Mesothelial cell of epicardium (in vitro differentiated cells): Measurements from ENCODE around the gene PLPPR4. TPM values are rescaled to one million over a fixed set of nuclear protein-coding genes. Genes with fewer than 3 reads are reported as not detected.
A peak's percentile ranks its signal among the peaks of the same experiment; 100 is the strongest.
"Not testable (repeated sequence)": the region's sequence is repeated elsewhere in the genome, so short reads cannot be mapped to it uniquely, and the experiment has no call there.

Source experiments
- DNase-seq, 2 experiments: peaks; one replicate each; pipeline ENCODE4 v3.0.0; 2021; ENCODE audit warnings: low spot score in 2 of 2; ENCODE audit not compliant: unreplicated experiment in 2 of 2
- H3K27ac Mint-ChIP-seq: 2 replicates; pipeline ENCODE4 v1.8.0; 2021; ENCODE audit warnings: mixed read lengths
- H3K27me3 Mint-ChIP-seq: 2 replicates; pipeline ENCODE4 v1.8.0; 2021; ENCODE audit warnings: low read depth, mixed read lengths
- H3K36me3 Mint-ChIP-seq: 2 replicates; pipeline ENCODE4 v1.8.0; 2021; ENCODE audit warnings: mixed read lengths
- H3K4me1 Mint-ChIP-seq: 2 replicates; pipeline ENCODE4 v1.8.0; 2021; ENCODE audit warnings: mixed read lengths
- H3K4me3 Mint-ChIP-seq: 2 replicates; pipeline ENCODE4 v1.8.0; 2021; ENCODE audit warnings: mild to moderate bottlenecking, moderate library complexity, mixed read lengths
- H3K9me3 Mint-ChIP-seq: 2 replicates; pipeline ENCODE4 v1.8.0; 2021; ENCODE audit warnings: mixed read lengths
- total RNA-seq: library from RNA; stranded (reverse); gene quantifications from 3 replicates; pipeline ENCODE4 v1.2.1, GENCODE V29; 2021
- TF ChIP-seq, protein P1 (sequence below): fragments of 200-600 bp; sonication (generic); IDR thresholded peaks from one replicate; pipeline ENCODE4 v1.5.0; 2021; ENCODE audit warnings: antibody characterized with exemption; ENCODE audit not compliant: unreplicated experiment

PLPPR4 gene
- total RNA-seq, 1 donor from 2014 or later, result 0.13 TPM

- H3K4me3 Mint-ChIP-seq, result no peak overlapping the region
- TF ChIP-seq, protein P1, sequence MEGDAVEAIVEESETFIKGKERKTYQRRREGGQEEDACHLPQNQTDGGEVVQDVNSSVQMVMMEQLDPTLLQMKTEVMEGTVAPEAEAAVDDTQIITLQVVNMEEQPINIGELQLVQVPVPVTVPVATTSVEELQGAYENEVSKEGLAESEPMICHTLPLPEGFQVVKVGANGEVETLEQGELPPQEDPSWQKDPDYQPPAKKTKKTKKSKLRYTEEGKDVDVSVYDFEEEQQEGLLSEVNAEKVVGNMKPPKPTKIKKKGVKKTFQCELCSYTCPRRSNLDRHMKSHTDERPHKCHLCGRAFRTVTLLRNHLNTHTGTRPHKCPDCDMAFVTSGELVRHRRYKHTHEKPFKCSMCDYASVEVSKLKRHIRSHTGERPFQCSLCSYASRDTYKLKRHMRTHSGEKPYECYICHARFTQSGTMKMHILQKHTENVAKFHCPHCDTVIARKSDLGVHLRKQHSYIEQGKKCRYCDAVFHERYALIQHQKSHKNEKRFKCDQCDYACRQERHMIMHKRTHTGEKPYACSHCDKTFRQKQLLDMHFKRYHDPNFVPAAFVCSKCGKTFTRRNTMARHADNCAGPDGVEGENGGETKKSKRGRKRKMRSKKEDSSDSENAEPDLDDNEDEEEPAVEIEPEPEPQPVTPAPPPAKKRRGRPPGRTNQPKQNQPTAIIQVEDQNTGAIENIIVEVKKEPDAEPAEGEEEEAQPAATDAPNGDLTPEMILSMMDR, result no peak
- no peaks in the 10 kb centered on the region for H3K4me1 Mint-ChIP-seq
- H3K27me3 Mint-ChIP-seq, result no peaks in the 10 kb centered on the region
- H3K9me3 Mint-ChIP-seq, result no peaks in the 10 kb centered on the region
- H3K36me3 Mint-ChIP-seq, result no peaks in the 10 kb centered on the region
- H3K27ac Mint-ChIP-seq, result no peak overlapping the region
- DNase-seq, result no peak
These were observed 13.6 kb upstream of the PLPPR4 start for GRCh38 chr1:99250728-99251127.

DNA sequence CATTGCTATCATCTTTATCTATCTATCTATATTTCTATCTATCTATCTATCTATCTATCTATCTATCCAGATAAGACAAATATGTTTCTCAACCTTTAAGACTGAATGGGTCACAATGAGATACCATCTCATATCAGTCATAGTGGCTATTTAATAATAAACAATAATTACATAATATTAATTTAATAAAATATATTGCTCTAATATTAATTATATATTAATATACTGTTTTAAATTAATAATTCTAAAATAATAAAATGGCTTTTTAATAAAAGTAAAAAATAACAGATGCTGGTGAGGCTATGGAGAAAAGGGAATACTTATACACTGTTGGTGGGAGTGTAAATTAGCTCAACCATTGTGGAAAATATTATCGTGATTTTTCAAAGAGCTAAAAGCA is 13.0 kb upstream of the PLPPR4 start:
- Mint-ChIP-seq H3K9me3 (no peaks in the 10 kb centered on the region), H3K27me3 (no peaks in the 10 kb centered on the region), H3K4me3 (no peak overlapping the region), H3K4me1 (no peaks in the 10 kb centered on the region), H3K36me3 (no peaks in the 10 kb centered on the region), H3K27ac (no peak overlapping the region)
- TF ChIP-seq, protein P1, result no peak
- no peak for DNase-seq

DNA sequence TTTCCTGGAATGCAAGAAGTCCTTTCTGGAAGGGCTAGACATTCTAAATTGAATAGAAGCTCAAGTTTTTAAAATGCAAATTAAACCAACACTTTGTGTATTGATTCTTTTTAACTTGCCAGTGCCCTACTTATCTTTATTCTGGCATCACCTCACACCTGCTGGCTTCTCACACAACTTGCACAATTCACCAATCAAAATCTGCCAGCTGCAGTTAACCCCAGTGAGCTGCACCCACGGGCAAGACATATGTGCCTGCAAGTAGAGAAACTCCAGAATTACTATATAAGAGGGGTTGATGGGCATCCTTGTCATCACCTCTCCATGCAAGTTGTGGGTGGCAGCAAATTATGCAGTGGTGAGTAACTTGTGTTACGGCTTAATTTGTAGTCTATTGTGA is 11.7 kb upstream of the PLPPR4 start:
- TF ChIP-seq, protein P1, result no peak
- H3K4me1 Mint-ChIP-seq, result no peaks in the 10 kb centered on the region
- H3K9me3 Mint-ChIP-seq, result no peaks in the 10 kb centered on the region
- H3K36me3 Mint-ChIP-seq, result no peaks in the 10 kb centered on the region
- no peaks in the 10 kb centered on the region for H3K27me3 Mint-ChIP-seq
- DNase-seq, result no peak
- no peak overlapping the region for H3K4me3 Mint-ChIP-seq
- no peak overlapping the region for H3K27ac Mint-ChIP-seq

GRCh38 chr1:99260402-99260801 is 3.9 kb upstream of the PLPPR4 start:
- H3K4me3 Mint-ChIP-seq, H3K27ac Mint-ChIP-seq, DNase-seq, H3K9me3 Mint-ChIP-seq, H3K36me3 Mint-ChIP-seq, H3K4me1 Mint-ChIP-seq: not testable (repeated sequence)
- peaks cover 35% of the 10 kb centered on the region for H3K27me3 Mint-ChIP-seq

DNA sequence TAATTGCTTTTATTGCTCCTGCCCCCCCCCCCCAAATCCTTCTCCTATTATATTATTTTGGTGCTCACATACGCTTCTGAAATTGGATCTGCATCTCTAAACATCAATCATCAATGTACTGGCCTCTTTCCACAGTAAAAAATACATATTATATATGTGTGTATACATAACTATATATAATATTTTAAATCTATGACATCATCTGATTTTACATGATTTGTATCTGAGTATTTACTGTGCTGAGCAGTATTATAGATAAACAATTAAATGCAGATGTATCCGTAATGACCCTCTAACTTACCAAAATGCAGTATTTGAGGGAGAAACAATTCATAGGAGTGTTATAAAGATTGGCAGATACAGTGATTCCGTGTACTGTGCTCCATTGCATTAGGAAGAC is 832 bp downstream of the PLPPR4 start:
- peaks cover 49% of the 10 kb centered on the region for H3K27me3 Mint-ChIP-seq

DNA sequence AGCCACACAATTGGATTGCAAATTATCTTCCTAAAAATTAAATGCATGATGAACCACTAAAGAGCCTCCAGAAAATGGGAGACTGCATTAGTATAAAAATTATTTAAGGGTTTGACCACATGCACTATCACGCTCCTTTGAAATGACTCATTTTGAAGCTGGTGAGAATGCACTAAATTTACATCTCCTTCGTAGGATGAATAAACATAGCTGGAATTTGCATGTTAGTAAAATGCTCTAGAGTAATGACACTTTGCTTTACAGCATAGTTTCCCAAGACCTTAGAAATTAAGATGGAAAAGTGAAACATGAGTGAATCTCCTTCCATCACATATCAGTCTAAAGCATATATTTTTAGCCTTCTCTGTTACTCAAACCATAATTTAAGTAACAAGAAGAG is 2.4 kb downstream of the PLPPR4 start:
- Mint-ChIP-seq H3K9me3 (no peaks in the 10 kb centered on the region), H3K36me3 (no peaks in the 10 kb centered on the region), H3K4me1 (peaks cover 9% of the 10 kb centered on the region), H3K4me3 (no peak overlapping the region), H3K27me3 (peaks cover 47% of the 10 kb centered on the region), H3K27ac (no peak overlapping the region)
- DNase-seq, result no peak
- TF ChIP-seq, protein P1, result no peak

More for the DNA sequence above, 832 bp downstream of the PLPPR4 start:
- H3K9me3 Mint-ChIP-seq, result no peaks in the 10 kb centered on the region
- H3K4me3 Mint-ChIP-seq, result peak overlapping the region; percentile 74
- peaks cover 9% of the 10 kb centered on the region for H3K4me1 Mint-ChIP-seq
- no peak for DNase-seq
- no peaks in the 10 kb centered on the region for H3K36me3 Mint-ChIP-seq
- H3K27ac Mint-ChIP-seq, result no peak overlapping the region
- TF ChIP-seq, protein P1, result no peak
